Lower leg skin (tissue), 3 donors: ENCODE results near the gene EDA2R.

ENCODE experiments used
- POLR2A ChIP-seq, 2 donors: fragments of 450-650 bp; IDR thresholded peaks; one replicate each; pipeline ENCODE4 v1.6.1; 2016 to 2017; ENCODE audit warnings: antibody characterized with exemption in 2 of 2, mild to moderate bottlenecking in 1 of 2, moderate library complexity in 1 of 2
- TF ChIP-seq, protein P1 (sequence below), 3 donors: fragments of 450-650 bp; IDR thresholded peaks; one replicate each; pipeline ENCODE4 v1.5.1; 2016; ENCODE audit warnings: antibody characterized with exemption in 3 of 3, mild to moderate bottlenecking in 3 of 3, moderate library complexity in 2 of 3

DNA sequence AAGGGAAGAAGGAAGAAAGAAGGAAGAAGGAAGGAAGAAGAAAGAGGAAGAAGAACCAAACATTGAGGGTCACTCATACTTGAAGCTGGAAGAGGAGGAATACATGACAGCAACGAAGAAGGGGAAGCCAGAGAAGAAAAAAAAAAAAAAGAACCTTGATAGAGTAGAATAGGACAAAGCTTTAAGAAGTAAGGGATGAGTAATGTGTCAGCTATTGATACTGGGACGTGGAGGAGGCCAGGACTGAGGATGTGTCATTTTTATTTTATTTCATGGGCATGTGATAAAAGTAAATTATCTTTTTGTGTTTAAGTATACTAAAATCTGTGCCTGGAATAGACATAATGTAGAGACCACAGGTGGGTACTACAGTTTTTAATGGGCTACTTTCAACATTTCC, 6.4 kb downstream of the EDA2R start:
- TF ChIP-seq, protein P1, sequence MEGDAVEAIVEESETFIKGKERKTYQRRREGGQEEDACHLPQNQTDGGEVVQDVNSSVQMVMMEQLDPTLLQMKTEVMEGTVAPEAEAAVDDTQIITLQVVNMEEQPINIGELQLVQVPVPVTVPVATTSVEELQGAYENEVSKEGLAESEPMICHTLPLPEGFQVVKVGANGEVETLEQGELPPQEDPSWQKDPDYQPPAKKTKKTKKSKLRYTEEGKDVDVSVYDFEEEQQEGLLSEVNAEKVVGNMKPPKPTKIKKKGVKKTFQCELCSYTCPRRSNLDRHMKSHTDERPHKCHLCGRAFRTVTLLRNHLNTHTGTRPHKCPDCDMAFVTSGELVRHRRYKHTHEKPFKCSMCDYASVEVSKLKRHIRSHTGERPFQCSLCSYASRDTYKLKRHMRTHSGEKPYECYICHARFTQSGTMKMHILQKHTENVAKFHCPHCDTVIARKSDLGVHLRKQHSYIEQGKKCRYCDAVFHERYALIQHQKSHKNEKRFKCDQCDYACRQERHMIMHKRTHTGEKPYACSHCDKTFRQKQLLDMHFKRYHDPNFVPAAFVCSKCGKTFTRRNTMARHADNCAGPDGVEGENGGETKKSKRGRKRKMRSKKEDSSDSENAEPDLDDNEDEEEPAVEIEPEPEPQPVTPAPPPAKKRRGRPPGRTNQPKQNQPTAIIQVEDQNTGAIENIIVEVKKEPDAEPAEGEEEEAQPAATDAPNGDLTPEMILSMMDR (IDR thresholded peaks at IDR 0.05): no peak
- TF ChIP-seq POLR2A (IDR thresholded peaks at IDR 0.05): no peak
